Activated naive CD4-positive, alpha-beta T cell treated with anti-CD3 and anti-CD28 coated beads, Interleukin-2, amount 50 U/mL, for 16 hours (primary cell): ENCODE results near the gene NHLRC2.

Experiments
- DNase-seq: peaks from one replicate; pipeline ENCODE4 v3.0.0-alpha.2; 2020

NHLRC2 gene

DNA sequence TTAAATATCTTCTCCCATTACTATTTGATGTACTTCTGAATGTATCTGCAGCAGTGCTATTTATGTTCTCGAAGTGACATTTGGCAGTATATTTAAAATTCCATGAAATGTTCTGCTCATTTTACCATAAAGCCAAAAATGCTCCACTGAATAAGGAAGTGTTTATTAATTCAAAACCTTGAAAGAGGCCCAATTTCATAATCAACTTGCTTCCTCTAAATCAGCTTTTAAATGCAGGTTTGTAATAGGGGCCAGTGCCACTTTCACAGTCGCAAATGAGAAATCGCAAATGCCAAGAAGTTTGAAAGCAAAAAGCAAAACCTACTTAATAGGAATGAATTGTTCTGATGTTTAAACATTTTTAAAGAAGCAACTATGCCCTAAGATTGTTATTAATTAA is 11.4 kb downstream of the NHLRC2 start:
- DNase-seq: no peak

DNA sequence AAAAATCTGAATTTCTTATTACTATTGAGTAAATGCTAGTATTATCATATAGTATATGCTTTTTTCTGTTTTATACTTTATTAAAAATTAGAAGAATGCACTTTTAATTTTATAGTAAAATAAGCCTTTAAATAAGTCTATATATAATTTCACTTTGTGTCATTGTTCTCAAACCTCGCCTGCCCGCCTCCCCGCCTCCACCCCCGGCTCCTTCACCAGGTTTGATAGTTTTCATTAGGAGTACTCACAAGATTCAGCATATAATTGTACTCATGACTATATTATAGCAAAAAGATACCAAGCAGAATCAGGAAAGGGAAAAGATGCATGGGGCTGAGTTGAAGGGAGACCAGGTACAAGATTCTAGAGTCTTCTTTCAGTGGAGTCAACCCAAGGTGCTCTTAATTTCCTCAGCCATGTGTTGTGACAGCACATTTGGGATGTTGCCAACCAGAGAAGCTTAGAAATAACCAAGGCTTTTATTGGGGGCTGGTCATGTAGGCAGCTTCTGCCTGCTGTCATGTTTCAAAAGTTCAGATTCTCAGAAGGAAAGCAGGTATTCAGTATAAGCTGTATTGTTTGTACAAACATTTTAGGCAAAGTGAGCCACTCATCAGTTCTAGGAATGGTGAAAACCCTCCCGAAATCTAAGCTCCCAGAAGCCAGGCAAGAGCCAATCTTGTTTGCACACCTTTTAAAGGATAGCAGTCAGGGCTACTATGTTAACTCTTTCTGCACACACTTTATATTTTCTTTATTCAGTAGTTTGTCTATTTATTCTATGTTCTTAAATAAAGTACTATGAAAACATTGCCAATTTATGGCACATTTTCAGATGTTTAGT is 12.3 kb downstream of the NHLRC2 start:
- DNase-seq: no peak

DNA sequence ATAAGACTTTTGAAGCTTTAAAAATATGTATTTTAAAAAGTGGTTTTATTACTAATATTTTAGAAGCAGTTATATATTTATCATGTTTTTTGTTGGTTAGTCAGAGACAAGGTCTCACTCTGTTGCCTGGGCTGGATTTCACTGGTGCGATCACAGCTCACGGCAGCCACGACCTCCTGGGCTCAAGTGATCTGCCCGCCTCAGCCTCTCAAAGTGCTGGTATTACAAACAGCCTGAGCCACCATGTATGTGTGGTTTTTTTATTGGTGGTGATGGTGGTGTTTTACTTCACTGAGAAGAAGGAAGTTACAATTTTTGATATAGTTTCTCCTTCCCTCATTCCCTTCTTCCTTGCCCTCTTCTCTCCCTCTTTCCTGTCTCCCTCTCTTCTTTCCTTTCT is 13.4 kb downstream of the NHLRC2 start:
- DNase-seq: no peak

GRCh38 chr10:113869789-113870188 is 15.3 kb downstream of the NHLRC2 start:
- no peak for DNase-seq

- DNase-seq: no peak
Observed at GRCh38 chr10:113872139-113873030, 17.9 kb downstream of the NHLRC2 start.

DNA sequence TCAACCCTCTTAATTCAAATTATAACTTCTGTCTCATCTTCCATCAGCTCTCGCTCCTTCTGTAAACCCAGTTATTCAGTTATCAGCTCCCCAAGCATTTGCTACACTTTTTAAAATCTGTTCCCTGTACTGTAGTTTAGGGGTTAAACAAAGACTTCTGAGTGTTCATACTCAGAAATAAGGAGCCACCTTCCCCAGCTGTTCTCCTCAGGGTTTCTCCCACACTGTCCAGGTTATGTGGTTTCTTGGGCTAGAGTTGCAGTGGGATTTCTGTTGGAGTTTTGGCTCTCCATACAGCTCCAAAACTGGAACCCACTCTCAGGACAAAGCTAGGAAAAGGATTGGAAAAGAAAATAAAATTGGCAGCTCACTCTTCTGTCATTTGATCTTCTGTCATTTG is 20.8 kb downstream of the NHLRC2 start:
- DNase-seq: no peak

- no peak for DNase-seq
Observed at GRCh38 chr10:113876461-113876860, 22.0 kb downstream of the NHLRC2 start.

DNA sequence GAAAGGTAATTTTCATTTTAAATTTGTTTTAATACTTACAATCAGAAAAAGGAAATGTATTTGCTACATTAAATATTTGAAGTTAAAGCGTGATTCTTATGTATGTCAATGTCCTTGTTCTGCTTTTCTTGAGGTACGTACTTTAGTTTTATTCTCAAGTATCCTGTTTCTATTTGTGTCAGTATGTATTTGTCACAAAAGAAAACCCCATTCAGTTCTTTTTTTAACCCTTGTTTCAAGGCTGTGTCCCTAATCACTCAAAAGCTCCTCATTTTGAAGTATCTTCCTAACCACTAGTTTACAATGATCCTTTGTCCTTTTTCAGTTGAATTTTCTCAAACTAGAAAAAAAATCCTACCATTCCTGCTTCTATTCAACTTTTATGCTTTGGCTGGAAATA is 25.2 kb downstream of the NHLRC2 start:
- DNase-seq: no peak

GRCh38 chr10:113880236-113880635 is 25.8 kb downstream of the NHLRC2 start:
- no peak for DNase-seq

- DNase-seq: no peak
Observed at GRCh38 chr10:113882240-113882639, 27.8 kb downstream of the NHLRC2 start.

DNA sequence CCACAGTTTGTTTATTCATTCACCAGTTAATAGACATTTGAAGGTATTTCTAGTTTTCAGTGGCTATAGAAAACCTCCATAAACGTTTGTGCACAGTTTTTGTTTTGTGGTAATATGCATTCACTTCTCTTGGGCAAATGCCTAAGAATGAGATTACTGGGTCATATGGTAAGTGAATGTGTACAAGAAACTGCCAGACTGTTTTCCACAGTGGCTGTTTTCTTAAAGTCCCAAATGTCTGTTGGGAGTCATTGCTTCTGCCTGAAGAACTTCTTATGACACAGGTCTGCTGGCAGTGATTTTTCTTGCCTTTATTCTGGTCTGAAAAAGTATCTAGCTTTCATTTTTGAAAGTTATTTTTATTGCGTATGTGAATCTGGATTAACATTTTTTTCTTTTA is 35.5 kb downstream of the NHLRC2 start:
- DNase-seq: no peak

DNA sequence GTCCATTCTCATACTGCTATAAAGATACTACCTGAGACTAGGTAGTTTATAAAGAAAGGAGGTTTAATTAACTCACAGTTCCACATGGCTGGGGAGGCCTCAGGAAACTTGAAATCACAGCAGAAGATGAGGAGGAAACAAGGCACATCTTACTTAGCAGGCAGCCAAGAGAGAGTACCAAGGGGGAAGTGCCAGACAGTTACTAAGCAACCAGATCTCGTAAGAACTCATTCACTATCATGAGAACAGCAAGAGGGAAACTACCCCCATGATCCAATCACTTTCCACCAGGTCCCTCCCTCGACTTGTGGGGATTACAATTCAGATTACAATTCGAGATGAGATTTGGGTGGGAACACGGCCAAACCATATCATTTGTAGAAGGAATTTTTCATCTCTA is 36.3 kb downstream of the NHLRC2 start:
- DNase-seq: no peak

DNA sequence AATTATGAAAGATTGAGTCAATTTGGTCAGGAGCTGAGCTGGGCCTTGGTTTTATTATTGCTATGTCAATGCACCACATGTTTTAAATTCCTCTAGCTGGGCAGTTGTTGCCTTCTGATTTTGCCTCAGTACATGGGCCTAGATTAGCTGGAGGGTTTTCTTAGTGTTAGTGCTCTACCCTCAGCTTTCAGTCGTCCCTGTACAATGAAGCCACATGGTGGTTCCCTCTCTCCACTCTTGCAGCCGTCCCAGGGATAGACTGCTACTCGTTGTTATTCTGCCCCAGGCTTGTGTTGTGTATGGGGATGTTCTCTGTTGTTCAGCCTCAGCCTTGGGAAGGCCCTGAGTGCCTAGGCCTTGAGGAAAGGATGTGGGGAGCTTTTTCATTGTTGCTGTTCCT is 37.0 kb downstream of the NHLRC2 start:
- DNase-seq: no peak

DNA sequence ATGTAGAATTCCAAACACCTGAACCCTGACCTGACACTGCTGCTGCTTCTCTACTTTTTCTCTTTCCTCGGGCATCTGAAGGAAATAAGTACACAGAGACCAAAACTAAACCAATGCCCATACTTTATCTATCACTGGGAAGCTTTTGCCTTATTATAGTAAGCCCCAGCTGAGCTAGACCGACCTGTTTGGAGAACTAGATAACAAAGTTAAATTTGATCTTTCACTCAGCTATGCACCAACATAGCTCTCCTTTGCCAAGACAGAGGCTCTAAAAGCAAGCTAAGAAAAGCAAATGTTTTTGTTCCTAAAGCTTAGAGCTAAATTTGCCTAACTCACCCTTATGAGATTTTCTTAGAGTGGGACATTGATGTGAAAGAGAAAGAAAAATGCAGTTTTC is 39.1 kb downstream of the NHLRC2 start:
- DNase-seq: no peak

- no peak for DNase-seq
Observed at GRCh38 chr10:113894581-113894980, 40.1 kb downstream of the NHLRC2 start.

DNA sequence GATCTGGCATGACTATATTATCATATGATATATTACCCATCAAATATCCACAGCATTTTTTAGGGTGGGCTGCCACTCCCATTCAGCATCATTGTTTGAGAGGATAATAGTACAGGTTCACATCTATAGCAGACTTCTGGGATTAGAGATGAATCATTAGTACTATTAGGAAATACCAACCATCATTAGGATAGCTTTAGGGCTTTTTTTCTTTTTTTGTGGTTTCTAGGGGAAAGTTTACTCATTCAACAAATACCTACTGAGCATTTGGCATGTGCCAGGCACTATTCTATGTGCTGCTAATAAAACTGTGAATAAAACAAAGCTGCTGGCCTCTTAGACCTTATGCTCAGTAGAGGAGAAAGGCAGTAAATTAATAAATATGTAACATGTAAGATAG is 40.6 kb downstream of the NHLRC2 start:
- DNase-seq: no peak

GRCh38 chr10:113897693-113898618 is 43.5 kb downstream of the NHLRC2 start:
- no peak for DNase-seq

DNA sequence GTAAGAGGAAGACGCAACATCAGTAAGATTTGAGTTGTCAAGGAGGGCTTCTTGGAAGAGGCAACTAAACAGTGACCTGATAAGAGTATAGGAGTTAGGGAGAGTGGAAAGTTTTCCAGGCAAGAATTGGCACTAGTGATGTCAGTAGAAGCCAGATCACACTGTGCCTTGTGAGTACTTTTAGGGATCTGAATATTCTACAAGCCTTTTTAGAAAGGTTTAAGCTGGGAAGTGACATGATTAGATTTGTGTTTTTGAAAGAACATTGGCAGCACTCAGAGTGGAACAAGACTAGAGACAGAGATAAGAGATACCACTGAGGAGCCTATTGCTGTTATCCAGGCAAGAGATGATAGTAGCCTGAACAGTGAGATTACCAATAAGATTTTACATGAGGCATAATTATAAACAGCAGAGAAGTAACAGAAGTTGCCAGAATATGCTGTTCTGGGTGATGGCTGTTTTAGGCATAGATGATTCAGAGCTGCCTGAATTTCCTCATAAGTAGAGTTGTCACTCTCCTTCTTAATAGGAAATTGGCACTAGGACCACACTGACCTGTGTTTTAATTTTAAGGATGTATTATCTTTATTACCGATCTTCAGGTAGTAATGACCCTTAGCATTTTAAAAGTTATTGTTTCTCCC is 45.6 kb downstream of the NHLRC2 start:
- DNase-seq: no peak

DNA sequence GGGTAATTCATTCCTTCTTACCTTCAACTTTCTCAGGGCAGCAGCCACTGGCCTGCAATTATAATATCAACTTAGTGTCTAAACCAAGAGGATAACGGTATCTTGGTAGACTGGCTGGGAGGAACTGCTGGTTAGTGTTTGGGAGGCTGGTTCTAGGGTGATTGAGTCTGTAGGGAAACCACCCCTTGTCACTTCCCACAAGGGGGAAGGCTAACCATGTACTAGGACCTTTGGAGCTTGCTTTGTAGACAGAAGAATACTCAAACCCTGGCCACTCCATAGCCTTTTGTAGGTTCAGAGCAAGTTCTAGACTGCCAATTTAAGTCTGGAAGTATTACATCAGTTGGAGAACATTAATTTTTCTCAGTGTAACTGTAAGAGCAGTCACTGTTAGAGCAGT is 51.3 kb downstream of the NHLRC2 start:
- DNase-seq: no peak

DNA sequence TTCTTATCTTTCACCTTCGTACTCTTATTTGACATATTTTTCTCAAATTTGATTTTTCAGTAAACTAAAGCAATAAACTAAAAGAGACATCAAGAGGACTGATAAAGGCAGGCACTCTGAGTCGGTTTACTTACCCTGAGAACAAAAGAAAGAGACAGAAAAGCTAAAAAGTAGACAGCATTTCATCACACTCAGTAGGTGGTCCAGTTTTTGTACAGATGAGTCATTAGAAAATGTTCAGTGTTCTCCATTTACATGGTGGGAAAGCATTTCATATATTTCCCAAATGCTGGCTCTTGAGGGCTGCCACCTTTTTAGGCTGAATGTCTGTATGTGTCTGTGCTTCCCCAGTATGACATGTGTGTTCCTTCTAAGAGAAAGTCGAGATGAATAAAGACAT is 52.7 kb downstream of the NHLRC2 start:
- no peak for DNase-seq

DNA sequence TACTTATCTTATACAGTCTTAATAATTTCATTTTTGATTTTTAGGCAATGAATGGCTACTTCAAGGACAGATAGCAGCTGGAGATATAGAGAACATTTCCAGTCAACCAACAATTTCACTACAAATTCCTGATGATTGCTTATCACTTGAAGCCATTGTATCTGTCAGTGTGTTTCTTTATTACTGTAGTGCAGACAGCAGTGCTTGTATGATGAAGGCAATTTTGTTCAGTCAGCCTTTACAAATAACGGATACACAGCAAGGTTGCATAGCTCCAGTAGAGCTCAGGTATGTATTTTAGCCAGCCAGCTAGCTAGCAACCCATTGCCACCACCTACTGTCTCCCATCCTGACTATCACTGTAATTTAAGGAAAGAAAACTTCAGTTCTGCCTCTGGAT is 53.8 kb downstream of the NHLRC2 start:
- DNase-seq: no peak

GRCh38 chr10:113911113-113911512 is 56.7 kb downstream of the NHLRC2 start:
- no peak for DNase-seq

- no peak for DNase-seq
Observed at GRCh38 chr10:113911839-113912238, 57.4 kb downstream of the NHLRC2 start.
